HG03280 (cell line): ENCODE measurements around the gene ERAS.

Experiments used
- ATAC-seq: cut with Tn5 transposase; IDR thresholded peaks from one replicate; pipeline ENCODE4 v1.9.1; 2021; ENCODE audit warnings: mild to moderate bottlenecking, moderate library complexity; ENCODE audit not compliant: unreplicated experiment

ERAS gene, protein sequence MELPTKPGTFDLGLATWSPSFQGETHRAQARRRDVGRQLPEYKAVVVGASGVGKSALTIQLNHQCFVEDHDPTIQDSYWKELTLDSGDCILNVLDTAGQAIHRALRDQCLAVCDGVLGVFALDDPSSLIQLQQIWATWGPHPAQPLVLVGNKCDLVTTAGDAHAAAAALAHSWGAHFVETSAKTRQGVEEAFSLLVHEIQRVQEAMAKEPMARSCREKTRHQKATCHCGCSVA

GRCh38 chrX:48826135-48826875 lies at the start of gene ERAS:
TSS of gene ERAS (plus strand) at chrX:48826513. CDS start at chrX:48829124, 2,611 bp downstream.
- ATAC-seq: no peak

GRCh38 chrX:48776818-48777439 lies 49.4 kb upstream of the ERAS start:
- ATAC-seq: no peak

DNA sequence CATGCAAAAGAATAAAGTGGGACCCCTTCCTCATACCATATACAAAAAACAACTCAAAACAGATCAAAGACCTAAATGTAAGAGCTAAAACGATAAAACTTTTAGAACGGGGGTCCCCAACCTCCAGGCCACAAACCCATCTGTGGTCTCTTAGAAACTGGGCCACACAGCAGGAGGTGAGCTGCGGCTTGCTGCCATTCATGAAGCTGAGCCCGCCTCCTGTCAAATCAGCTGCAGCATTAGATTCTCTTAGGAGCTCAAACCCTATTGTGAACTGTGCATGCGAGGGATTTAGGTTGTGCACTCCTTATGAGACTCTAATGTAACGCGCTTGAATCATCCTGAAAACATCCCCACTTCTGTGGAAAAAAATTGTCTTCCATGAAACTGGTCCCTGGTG lies 46.9 kb upstream of the ERAS start:
- no peak for ATAC-seq

GRCh38 chrX:48781705-48782104 lies 44.6 kb upstream of the ERAS start:
- no peak for ATAC-seq

DNA sequence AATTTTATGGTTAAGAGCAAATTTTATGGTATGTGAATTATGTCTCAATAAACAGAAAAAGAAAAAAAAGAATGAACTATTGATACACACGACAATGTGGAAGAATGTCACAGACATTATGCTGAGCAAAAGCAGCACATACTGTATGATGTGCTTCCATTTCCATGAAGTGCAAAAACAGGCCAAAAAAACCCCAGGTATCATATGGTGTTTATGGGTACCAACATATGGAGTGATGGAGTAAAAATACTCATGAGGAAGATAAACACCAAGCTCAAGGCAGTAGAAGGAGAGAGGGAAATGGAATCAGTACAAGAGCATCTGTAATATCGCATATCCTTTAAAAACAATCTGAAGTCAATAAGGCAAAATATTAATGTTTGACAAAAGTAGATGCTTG lies 44.1 kb upstream of the ERAS start:
- no peak for ATAC-seq

GRCh38 chrX:48782795-48783194 lies 43.5 kb upstream of the ERAS start:
- no peak for ATAC-seq

DNA sequence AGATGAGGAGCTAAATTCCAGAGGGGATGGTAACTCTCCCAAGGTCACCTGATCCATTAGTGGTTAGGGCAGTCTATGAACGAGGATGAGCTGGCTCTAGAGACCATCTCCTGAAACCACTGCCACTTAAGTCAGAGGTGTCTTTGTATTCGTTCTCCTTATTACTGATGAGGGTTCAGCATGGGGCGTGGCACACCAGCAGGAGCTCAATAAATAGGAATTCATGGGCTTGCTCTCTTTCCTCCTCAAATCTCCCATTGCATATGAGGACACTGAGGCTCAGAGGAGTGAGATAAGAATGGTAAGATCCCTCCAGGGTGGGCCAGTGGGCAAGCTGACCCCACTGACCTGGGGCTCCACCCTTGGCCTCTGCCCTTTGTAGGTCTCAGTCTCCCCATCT lies 41.6 kb upstream of the ERAS start:
- ATAC-seq: no peak

- no peak for ATAC-seq
Measured at GRCh38 chrX:48785186-48785539, 41.1 kb upstream of the ERAS start.

DNA sequence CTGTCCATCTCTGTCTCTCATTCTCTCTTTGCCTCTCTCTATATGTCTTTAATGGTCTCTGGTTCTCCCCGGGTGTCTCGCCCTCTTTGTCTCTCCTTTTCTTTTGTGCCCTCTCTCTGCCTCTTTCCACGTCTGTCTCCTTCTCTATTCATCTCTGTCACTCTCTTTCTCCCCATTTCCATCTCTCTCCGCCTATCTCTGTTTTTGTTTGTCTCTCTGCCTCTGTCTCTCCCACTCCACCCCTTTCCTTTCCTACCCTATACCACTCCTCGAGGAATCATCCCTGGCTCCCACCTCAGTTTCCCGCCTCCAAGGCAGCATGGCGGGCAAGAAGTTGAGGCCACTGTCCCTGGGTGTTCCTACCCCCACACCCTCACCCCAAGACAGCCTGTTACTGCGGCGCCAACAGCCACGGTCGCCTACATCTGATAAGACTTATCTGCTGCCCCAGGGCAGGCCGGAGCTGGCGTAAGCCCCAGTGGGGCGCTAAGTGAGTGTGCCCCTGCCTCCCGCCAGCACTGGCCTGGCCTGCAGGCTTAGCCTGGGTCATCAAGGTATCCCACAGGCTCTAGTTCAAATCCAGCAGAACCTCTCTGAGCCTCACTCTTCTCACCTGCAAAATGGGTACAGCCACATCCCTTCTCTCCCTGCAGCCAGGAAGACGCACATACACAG lies 40.6 kb upstream of the ERAS start:
- ATAC-seq: no peak

- no peak for ATAC-seq
Measured at GRCh38 chrX:48786341-48786800, 39.9 kb upstream of the ERAS start, which contains the start of gene GATA1. TSS of gene GATA1 (plus strand) at chrX:48786590. CDS start at chrX:48791110, 4,520 bp downstream.

- ATAC-seq: no peak
Measured at GRCh38 chrX:48786825-48787504, 39.3 kb upstream of the ERAS start.

DNA sequence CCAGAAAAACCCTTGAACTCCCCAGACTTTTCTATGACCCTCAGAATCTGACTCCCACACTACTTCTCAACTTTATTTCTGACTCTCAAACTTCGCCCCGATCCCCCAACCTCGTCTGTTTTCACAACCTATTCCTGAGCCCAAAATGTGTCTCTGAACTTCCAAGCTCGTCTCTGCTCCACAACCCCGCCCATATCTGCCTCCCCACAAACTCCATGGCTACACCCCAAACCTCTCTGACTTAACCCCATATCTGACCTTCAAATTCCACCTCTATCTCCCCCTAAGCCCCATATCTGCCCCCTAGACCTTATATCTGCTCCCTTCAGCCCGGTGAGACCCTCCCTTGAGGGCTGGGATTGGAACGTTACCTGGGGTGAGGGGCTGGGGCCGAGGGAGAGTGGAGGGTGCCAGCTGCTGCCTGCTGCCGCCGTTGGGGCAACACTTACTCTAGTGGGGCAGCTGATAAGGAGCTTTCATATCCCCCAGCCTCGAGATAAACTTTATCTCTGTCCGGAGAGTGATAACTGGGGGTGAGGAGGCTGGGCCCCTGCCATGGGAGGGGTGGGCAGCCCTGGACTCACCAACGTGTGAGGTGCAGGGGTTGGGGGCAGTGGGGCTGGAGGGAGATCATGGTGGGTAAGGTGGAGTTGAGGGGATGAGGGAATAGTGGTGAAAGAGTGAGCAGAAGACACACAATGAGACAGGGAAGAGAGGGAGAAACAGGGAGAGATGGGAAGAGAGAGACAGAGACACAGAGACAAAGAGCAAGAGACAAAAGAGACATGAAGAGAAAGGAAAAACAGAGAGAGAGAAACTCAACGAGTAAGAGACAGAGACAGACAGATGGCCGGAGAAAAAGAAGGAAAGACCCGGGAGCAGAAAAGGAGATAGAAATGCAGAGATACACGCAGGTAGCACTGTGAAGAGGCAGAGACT lies 38.5 kb upstream of the ERAS start:
- ATAC-seq: no peak

- no peak for ATAC-seq
Measured at GRCh38 chrX:48789366-48790220, 36.7 kb upstream of the ERAS start.

GRCh38 chrX:48790477-48790876 lies 35.8 kb upstream of the ERAS start:
- no peak for ATAC-seq

DNA sequence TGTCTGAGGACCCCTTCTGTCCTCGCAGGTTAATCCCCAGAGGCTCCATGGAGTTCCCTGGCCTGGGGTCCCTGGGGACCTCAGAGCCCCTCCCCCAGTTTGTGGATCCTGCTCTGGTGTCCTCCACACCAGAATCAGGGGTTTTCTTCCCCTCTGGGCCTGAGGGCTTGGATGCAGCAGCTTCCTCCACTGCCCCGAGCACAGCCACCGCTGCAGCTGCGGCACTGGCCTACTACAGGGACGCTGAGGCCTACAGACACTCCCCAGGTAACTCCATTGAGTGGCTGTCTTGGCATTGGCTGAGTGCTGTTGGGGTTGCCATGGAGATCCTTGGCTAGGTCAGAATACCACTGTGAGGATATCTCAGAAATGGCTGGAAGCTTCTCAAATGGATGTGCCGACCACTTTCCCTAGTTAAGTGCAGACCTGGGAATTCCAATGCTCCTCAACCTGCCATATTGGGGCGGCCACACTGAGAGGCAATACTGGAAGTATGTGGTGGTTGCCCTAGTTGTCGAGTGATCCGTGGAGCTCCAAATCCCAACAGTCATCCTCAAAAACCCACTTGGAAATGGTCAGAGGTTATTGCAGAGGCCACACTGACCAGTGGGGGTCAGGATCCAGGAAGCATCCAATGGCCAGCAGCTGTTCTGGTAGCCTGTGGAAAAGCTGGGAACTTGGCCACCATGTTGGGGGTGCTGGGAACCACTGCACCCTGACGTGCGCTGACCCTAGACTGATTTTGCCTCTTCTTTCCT lies 35.1 kb upstream of the ERAS start:
- no peak for ATAC-seq

GRCh38 chrX:48792219-48792618 lies 34.1 kb upstream of the ERAS start:
- no peak for ATAC-seq

- no peak for ATAC-seq
Measured at GRCh38 chrX:48793935-48794334, 32.4 kb upstream of the ERAS start.

GRCh38 chrX:48794340-48794910 lies 31.9 kb upstream of the ERAS start:
- ATAC-seq: no peak
